ENCODE measurements around the gene MACROH2A2. TPM values are rescaled to one million over a fixed set of nuclear protein-coding genes. Genes with fewer than 3 reads are reported as not detected.
"Not testable (repeated sequence)": the region's sequence is repeated elsewhere in the genome, so short reads cannot be mapped to it uniquely, and the experiment has no call there.

MACROH2A2 gene
- total and polyA plus RNA-seq, 2 donors = 10.7 to 12.9 TPM

DNA sequence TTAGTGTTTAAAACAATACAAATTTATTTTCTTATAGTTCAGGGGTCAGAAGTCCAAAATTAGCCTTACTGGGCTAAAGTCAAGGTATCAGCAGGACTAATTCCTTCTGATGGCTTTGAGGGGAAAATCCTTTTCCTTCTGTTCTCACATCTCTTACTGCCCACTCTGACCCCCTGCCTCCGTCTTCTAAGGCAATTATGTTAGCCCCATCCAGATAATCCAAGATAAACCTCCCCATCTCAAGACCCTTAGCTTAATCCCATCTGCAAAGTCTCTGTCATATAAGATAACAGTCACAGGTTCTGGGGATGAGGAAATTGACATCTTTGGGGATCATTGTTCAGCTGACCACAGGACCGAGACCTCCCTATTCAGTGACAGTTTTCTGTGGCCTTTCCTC lies 22.3 kb downstream of the MACROH2A2 start:
- Histone ChIP-seq H3K4me1 (ENCODE audit: control insufficient read depth in 2 of 2, insufficient read depth in 2 of 2, low read length in 2 of 2) (no peaks in the 10 kb centered on the region), H3K4me3 (ENCODE audit: low read length in 2 of 2) (no peak overlapping the region), H3K9me3 (ENCODE audit: control insufficient read depth in 2 of 2, insufficient read depth in 1 of 2, low read length in 1 of 2) (no peaks in the 10 kb centered on the region), H3K27ac (ENCODE audit: low read depth in 1 of 2, low read length in 1 of 2) (no peak overlapping the region), H3K27me3 (ENCODE audit: control insufficient read depth in 2 of 2, insufficient read depth in 1 of 2, low read length in 1 of 2) (no peaks in the 10 kb centered on the region), H3K36me3 (ENCODE audit: control insufficient read depth in 2 of 2, insufficient read depth in 2 of 2, low read length in 1 of 2) (no peaks in the 10 kb centered on the region)
- WGBS = 96% methylated on average over 2 of the region's 2 CpGs
- no peak for DNase-seq (ENCODE audit: low read depth in 6 of 9, low spot score in 9 of 9)

DNA sequence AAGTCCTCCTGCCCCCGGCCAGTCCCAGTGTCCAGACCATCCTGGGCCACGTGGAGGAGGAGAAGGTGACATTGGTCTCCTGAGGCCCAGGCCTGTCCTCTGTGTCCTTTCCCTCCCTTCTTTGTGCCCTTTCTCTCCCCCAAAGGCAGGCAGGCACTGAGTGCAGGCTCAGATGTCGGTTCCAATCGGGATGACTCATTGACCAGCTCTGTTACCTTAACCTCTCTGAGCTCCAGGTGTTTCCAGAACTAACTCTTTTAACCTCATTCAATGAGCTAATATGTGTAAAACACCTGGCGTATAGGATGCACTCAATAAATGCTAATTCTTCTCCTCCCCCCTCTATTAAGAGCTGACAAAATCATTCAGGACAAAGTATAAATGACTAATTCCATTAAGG lies 25.7 kb downstream of the MACROH2A2 start:
- no peak for DNase-seq (ENCODE audit: low read depth in 6 of 9, low spot score in 9 of 9)
- Histone ChIP-seq H3K27ac (ENCODE audit: low read depth in 1 of 2, low read length in 1 of 2) (no peak overlapping the region), H3K4me3 (ENCODE audit: low read length in 2 of 2) (no peak overlapping the region), H3K4me1 (ENCODE audit: control insufficient read depth in 2 of 2, insufficient read depth in 2 of 2, low read length in 2 of 2) (no peaks in the 10 kb centered on the region), H3K27me3 (ENCODE audit: control insufficient read depth in 2 of 2, insufficient read depth in 1 of 2, low read length in 1 of 2) (no peaks in the 10 kb centered on the region), H3K9me3 (ENCODE audit: control insufficient read depth in 2 of 2, insufficient read depth in 1 of 2, low read length in 1 of 2) (no peaks in the 10 kb centered on the region), H3K36me3 (ENCODE audit: control insufficient read depth in 2 of 2, insufficient read depth in 2 of 2, low read length in 1 of 2) (no peaks in the 10 kb centered on the region)
- WGBS = 96% methylated on average over 5 of the region's 5 CpGs

DNA sequence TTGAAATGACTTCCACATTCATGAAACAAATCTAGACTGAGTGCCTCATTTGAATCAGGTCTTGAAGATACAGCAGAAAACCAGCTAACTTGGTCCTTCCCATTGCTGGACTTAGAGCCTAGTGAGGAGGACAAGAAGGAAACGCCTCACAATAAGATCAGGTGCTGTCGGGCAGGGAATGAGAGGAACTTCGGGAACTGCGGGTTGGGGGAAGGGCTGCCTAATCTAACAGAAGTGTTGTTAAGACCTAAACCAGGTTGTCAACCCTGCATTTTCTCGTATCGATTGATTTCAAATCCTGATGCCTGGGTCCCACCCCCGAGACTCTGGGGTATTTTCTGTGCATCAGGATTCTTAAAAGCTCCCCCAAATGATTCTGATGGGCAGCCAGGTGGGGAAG lies 26.3 kb downstream of the MACROH2A2 start:
- WGBS = 96% methylated on average over 7 of the region's 7 CpGs
- Histone ChIP-seq H3K9me3 (ENCODE audit: control insufficient read depth in 2 of 2, insufficient read depth in 1 of 2, low read length in 1 of 2) (no peaks in the 10 kb centered on the region), H3K36me3 (ENCODE audit: control insufficient read depth in 2 of 2, insufficient read depth in 2 of 2, low read length in 1 of 2) (no peaks in the 10 kb centered on the region), H3K27ac (ENCODE audit: low read depth in 1 of 2, low read length in 1 of 2) (no peak overlapping the region), H3K4me1 (ENCODE audit: control insufficient read depth in 2 of 2, insufficient read depth in 2 of 2, low read length in 2 of 2) (no peaks in the 10 kb centered on the region), H3K27me3 (ENCODE audit: control insufficient read depth in 2 of 2, insufficient read depth in 1 of 2, low read length in 1 of 2) (no peaks in the 10 kb centered on the region), H3K4me3 (ENCODE audit: low read length in 2 of 2) (no peak overlapping the region)
- no peak for DNase-seq (ENCODE audit: low read depth in 6 of 9, low spot score in 9 of 9)

DNA sequence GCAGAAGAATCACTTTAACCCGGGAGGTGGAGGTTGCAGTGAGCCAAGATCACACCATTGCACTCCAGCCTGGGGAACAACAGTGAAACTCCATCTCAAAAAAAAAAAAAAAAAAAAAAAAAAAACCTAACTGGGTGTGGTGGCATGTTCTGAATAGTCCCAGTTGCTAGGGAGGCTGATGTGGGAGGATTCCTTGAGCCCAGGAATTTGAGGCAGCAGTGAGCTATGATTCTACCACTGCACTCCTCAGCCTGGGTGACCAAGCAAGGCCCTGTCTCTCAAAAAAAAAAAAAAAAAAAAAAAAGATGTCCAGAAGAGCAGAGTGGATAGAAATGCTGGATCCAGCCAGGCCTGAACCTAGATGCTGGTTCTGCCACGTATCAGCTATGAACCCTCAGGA lies 28.1 kb downstream of the MACROH2A2 start:
- H3K4me1 ChIP-seq (ENCODE audit: control insufficient read depth in 2 of 2, insufficient read depth in 2 of 2, low read length in 2 of 2); H3K4me3 ChIP-seq (ENCODE audit: low read length in 2 of 2); H3K27me3 ChIP-seq (ENCODE audit: control insufficient read depth in 2 of 2, insufficient read depth in 1 of 2, low read length in 1 of 2); H3K36me3 ChIP-seq (ENCODE audit: control insufficient read depth in 2 of 2, insufficient read depth in 2 of 2, low read length in 1 of 2); H3K9me3 ChIP-seq (ENCODE audit: control insufficient read depth in 2 of 2, insufficient read depth in 1 of 2, low read length in 1 of 2); DNase-seq (ENCODE audit: low read depth in 6 of 9, low spot score in 9 of 9); H3K27ac ChIP-seq (ENCODE audit: low read depth in 1 of 2, low read length in 1 of 2): not testable (repeated sequence)
- WGBS = 96% methylated on average over 2 of the region's 2 CpGs

DNA sequence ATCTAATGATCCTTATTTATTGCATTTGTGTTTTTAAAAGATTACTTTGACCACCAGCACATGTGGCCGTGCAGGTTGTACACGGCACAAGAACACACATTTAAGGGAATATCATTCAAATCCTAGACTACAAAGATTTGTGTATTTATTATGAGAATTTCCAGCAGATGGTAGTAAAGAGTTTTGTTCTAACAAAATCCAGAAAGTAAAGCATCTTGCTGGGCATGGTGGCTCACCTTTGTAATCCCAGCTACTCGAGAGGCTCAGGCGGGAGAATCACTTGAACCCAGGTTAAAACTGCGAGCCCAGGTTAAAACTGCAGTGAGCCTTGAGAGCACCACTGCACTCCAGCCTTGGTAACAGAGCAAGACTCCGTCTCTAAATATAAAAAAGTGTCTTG lies 31.5 kb downstream of the MACROH2A2 start:
- no peak for DNase-seq (ENCODE audit: low read depth in 6 of 9, low spot score in 9 of 9)
- Histone ChIP-seq H3K4me3 (ENCODE audit: low read length in 2 of 2) (no peak overlapping the region), H3K27me3 (ENCODE audit: control insufficient read depth in 2 of 2, insufficient read depth in 1 of 2, low read length in 1 of 2) (no peaks in the 10 kb centered on the region), H3K27ac (ENCODE audit: low read depth in 1 of 2, low read length in 1 of 2) (no peak overlapping the region), H3K4me1 (ENCODE audit: control insufficient read depth in 2 of 2, insufficient read depth in 2 of 2, low read length in 2 of 2) (no peaks in the 10 kb centered on the region), H3K36me3 (ENCODE audit: control insufficient read depth in 2 of 2, insufficient read depth in 2 of 2, low read length in 1 of 2) (no peaks in the 10 kb centered on the region), H3K9me3 (ENCODE audit: control insufficient read depth in 2 of 2, insufficient read depth in 1 of 2, low read length in 1 of 2) (no peaks in the 10 kb centered on the region)
- WGBS = 93% methylated on average over 6 of the region's 6 CpGs

DNA sequence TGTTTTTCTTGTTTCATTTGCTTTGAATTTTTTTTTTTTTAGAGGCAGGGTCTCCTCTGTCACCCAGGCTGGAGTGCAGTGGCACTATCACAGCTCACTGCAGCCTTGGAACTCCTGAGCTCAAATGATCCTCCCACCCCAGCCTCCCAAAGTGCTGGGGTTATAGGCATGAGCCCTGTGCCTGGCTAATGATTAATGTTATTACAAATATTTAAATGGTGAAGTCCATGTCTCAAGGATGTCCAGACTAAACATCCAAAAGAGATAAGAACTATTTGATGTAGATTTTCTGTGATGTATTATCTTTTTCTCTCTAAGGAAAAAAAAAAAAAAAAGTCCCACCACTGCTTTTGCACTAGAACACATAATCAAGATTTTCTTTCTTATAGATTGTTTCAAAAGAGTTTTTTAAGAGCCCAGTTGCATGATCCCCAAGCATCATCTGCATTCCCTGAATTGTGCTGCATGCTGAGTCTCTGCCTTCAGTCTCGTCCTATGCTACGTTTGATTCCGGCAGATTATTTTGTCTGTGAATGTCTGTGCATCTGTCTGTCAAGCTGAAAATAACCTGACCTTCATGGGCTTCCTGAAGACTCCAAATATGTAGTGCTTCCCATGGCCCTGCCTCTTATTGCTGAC lies 33.4 kb downstream of the MACROH2A2 start:
- WGBS = 97% methylated on average over 3 of the region's 3 CpGs
- no peaks in the 10 kb centered on the region for H3K9me3 ChIP-seq (ENCODE audit: control insufficient read depth in 2 of 2, insufficient read depth in 1 of 2, low read length in 1 of 2)
- no peak overlapping the region for H3K27ac ChIP-seq (ENCODE audit: low read depth in 1 of 2, low read length in 1 of 2)
- no peak for DNase-seq (ENCODE audit: low read depth in 6 of 9, low spot score in 9 of 9)
- H3K4me1 ChIP-seq (ENCODE audit: control insufficient read depth in 2 of 2, insufficient read depth in 2 of 2, low read length in 2 of 2) = no peaks in the 10 kb centered on the region
- H3K27me3 ChIP-seq (ENCODE audit: control insufficient read depth in 2 of 2, insufficient read depth in 1 of 2, low read length in 1 of 2) = no peaks in the 10 kb centered on the region
- H3K4me3 ChIP-seq (ENCODE audit: low read length in 2 of 2) = no peak overlapping the region
- H3K36me3 ChIP-seq (ENCODE audit: control insufficient read depth in 2 of 2, insufficient read depth in 2 of 2, low read length in 1 of 2) = no peaks in the 10 kb centered on the region

DNA sequence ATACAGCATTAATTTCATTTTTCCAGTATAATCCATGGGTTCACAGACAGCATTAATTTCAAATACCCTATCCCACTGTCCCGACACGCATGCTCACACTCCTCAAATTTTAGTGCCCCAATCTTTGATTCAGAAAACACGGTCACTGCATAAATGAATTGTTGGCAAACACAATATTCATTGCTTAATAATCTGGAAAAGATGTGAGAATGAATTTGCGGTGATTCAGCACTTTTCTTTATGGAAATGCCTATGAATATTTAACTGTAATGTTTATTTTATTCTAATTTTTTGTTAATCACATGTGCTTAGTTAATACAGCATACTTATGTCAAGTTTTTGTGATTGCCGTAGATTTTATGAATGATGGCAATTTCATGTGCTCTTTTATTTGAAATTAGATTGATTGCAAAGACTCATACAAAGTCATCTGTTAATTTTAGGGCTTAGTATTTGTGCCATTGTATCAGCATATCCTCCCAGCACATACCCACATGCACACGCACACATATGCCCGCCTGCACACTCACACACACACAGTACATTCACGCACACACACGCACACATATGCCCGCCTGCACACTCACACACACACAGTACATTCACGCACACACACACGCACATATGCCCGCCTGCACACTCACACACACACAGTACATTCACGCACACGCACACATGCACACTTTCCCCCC lies 35.1 kb downstream of the MACROH2A2 start:
- H3K9me3 ChIP-seq (ENCODE audit: control insufficient read depth in 2 of 2, insufficient read depth in 1 of 2, low read length in 1 of 2) = no peaks in the 10 kb centered on the region
- H3K27ac ChIP-seq (ENCODE audit: low read depth in 1 of 2, low read length in 1 of 2) = no peak overlapping the region
- DNase-seq (ENCODE audit: low read depth in 6 of 9, low spot score in 9 of 9) = no peak
- 98% methylated on average over 15 of the region's 15 CpGs for WGBS
- no peaks in the 10 kb centered on the region for H3K27me3 ChIP-seq (ENCODE audit: control insufficient read depth in 2 of 2, insufficient read depth in 1 of 2, low read length in 1 of 2)
- no peak overlapping the region for H3K4me3 ChIP-seq (ENCODE audit: low read length in 2 of 2)
- no peaks in the 10 kb centered on the region for H3K36me3 ChIP-seq (ENCODE audit: control insufficient read depth in 2 of 2, insufficient read depth in 2 of 2, low read length in 1 of 2)
- no peaks in the 10 kb centered on the region for H3K4me1 ChIP-seq (ENCODE audit: control insufficient read depth in 2 of 2, insufficient read depth in 2 of 2, low read length in 2 of 2)

DNA sequence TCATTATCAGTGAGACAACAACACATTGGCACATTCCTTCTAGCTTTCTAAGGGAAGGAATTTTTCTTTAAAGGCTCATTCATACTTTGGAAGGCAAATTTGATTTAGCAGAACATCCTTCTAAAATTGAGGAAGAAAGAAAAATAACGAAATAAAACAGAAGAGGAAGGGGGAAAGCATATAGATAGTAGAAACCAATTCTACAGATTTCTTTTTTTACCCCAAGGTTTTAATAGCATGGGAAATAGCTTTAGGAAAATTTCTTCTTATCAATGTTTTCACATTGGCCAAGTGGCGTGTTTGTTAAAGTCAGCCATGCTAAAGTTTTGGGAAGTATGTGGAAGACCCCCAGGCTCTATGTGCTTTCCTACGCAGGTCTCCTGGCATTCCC lies 35.7 kb downstream of the MACROH2A2 start:
- H3K36me3 ChIP-seq (ENCODE audit: control insufficient read depth in 2 of 2, insufficient read depth in 2 of 2, low read length in 1 of 2) = no peaks in the 10 kb centered on the region
- WGBS = 88% methylated on average over 3 of the region's 3 CpGs
- no peak overlapping the region for H3K4me3 ChIP-seq (ENCODE audit: low read length in 2 of 2)
- no peaks in the 10 kb centered on the region for H3K9me3 ChIP-seq (ENCODE audit: control insufficient read depth in 2 of 2, insufficient read depth in 1 of 2, low read length in 1 of 2)
- H3K4me1 ChIP-seq (ENCODE audit: control insufficient read depth in 2 of 2, insufficient read depth in 2 of 2, low read length in 2 of 2) = peaks cover 0 to 2% of the 10 kb centered on the region in 2 donors
- H3K27me3 ChIP-seq (ENCODE audit: control insufficient read depth in 2 of 2, insufficient read depth in 1 of 2, low read length in 1 of 2) = no peaks in the 10 kb centered on the region
- DNase-seq (ENCODE audit: low read depth in 6 of 9, low spot score in 9 of 9) = no peak
- no peak overlapping the region for H3K27ac ChIP-seq (ENCODE audit: low read depth in 1 of 2, low read length in 1 of 2)

DNA sequence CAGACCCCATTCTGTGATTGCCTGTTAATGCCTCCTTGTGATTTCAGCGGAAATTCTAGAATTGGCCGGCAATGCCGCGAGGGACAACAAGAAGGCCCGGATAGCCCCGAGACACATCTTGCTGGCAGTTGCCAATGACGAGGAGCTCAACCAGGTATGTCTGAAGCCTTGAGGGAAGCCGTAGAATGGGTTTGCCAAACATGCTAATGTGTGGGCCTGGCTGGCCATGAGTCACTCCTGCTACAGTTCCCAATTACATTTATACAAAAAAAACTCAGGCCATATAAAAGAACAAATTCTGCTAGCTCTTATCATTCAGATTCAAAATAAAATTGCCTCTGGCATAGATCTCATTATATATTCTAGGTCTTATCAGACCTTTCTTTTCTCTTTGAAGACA lies 37.4 kb downstream of the MACROH2A2 start:
- H3K4me1 ChIP-seq (ENCODE audit: control insufficient read depth in 2 of 2, insufficient read depth in 2 of 2, low read length in 2 of 2) = peaks cover 0 to 5% of the 10 kb centered on the region in 2 donors
- WGBS = 98% methylated on average over 8 of the region's 8 CpGs
- H3K9me3 ChIP-seq (ENCODE audit: control insufficient read depth in 2 of 2, insufficient read depth in 1 of 2, low read length in 1 of 2) = no peaks in the 10 kb centered on the region

More for the DNA sequence above, 37.4 kb downstream of the MACROH2A2 start:
- DNase-seq (ENCODE audit: low read depth in 6 of 9, low spot score in 9 of 9) = no peak
- Histone ChIP-seq H3K27ac (ENCODE audit: low read depth in 1 of 2, low read length in 1 of 2) (no peak overlapping the region), H3K36me3 (ENCODE audit: control insufficient read depth in 2 of 2, insufficient read depth in 2 of 2, low read length in 1 of 2) (no peaks in the 10 kb centered on the region), H3K27me3 (ENCODE audit: control insufficient read depth in 2 of 2, insufficient read depth in 1 of 2, low read length in 1 of 2) (no peaks in the 10 kb centered on the region), H3K4me3 (ENCODE audit: low read length in 2 of 2) (no peak overlapping the region)
